A549 (cell line): ENCODE results near the gene C5AR2. TPM values are rescaled to one million over a fixed set of nuclear protein-coding genes. Genes with fewer than 3 reads are reported as not detected.

Source experiments
- ATAC-seq, 2 experiments: fragments of 200-7000 bp in 1 of 2; fragments of >200 bp in 1 of 2; cut with Nextera tagmentation in 1 of 2; cut with Tn5 transposase in 1 of 2; 3 replicates each; pipeline versions ENCODE4 v1.8.0 to v1.9.1; 2018 to 2020; ENCODE audit warnings: mild to moderate bottlenecking in 1 of 2, moderate library complexity in 1 of 2
- CTCF ChIA-PET: fragments of 300-600 bp; sonication (Branson Sonifier 250); formaldehyde crosslinking; extraction: SDS; loops from one replicate; lab custom pipeline; 2021; ENCODE audit warnings: antibody characterized with exemption, inconsistent platforms; lab: Yijun Ruan, JAX
- POLR2A ChIA-PET: fragments of 350-600 bp; formaldehyde crosslinking; extraction: SDS; loops from one replicate; lab custom pipeline; 2021; ENCODE audit warnings: antibody characterized with exemption, inconsistent platforms; lab: Yijun Ruan, JAX
- DNase-seq, 2 experiments: peaks; one replicate each; pipeline versions ENCODE4 v3.0.0 to v3.0.0-alpha.2; 2011 to 2016; ENCODE audit warnings: low read depth in 1 of 2, low spot score in 1 of 2
- FAIRE-seq: peaks from 2 replicates; lab custom pipeline; 2011; peaks lifted over from hg19 to GRCh38; lab: Jason Lieb, UNC
- H3K27ac ChIP-seq, 2 experiments: fragments of >200 bp; sonication (Bioruptor Twin); formaldehyde crosslinking; 3 replicates each; pipeline ENCODE4 v1.5.1; 2016 to 2017
- H3K4me1 ChIP-seq: fragments of >200 bp; sonication (Bioruptor Twin); formaldehyde crosslinking; 3 replicates; pipeline ENCODE4 v1.6.1; 2016
- H3K4me2 ChIP-seq: fragments of >200 bp; sonication (Bioruptor Twin); formaldehyde crosslinking; 3 replicates; pipeline ENCODE4 v1.6.1; 2016
- H3K4me3 ChIP-seq: fragments of >200 bp; sonication (Bioruptor Twin); formaldehyde crosslinking; 3 replicates; pipeline ENCODE4 v1.5.1; 2016
- H3K9me3 ChIP-seq: fragments of >200 bp; sonication (Bioruptor Twin); formaldehyde crosslinking; 3 replicates; pipeline ENCODE4 v1.6.1; 2016
- CBX8 ChIP-seq: fragments of 200-600 bp; sonication (generic); IDR thresholded peaks from 2 replicates; pipeline ENCODE4 v1.6.1; 2016
- E2F6 ChIP-seq: IDR thresholded peaks from 2 replicates; pipeline ENCODE4 v1.6.1; 2012; ENCODE audit warnings: low read depth, borderline replicate concordance
- EHF ChIP-seq: fragments of 250-450 bp; sonication (Bioruptor Pico); IDR thresholded peaks from 2 replicates; pipeline ENCODE4 v1.5.0; 2020; ENCODE audit warnings: mild to moderate bottlenecking
- EP300 ChIP-seq, 2 experiments: fragments of >200 bp; sonication (Bioruptor Twin); formaldehyde crosslinking; IDR thresholded peaks; 2 replicates in 1 of 2; 3 replicates in 1 of 2; pipeline ENCODE4 v1.6.1; 2016 to 2017
- GATA3 ChIP-seq: IDR thresholded peaks from 2 replicates; pipeline ENCODE4 v1.6.1; 2012; ENCODE audit warnings: borderline replicate concordance
- HDAC2 ChIP-seq: fragments of 200-600 bp; sonication (generic); IDR thresholded peaks from 2 replicates; pipeline ENCODE4 v1.6.1; 2016
- HEYL ChIP-seq: fragments of 250-450 bp; sonication (Bioruptor Pico); IDR thresholded peaks from 2 replicates; pipeline ENCODE4 v1.8.0; 2021; ENCODE audit warnings: mild to moderate bottlenecking, moderate library complexity
- MAFK ChIP-seq: fragments of 450-650 bp; IDR thresholded peaks from 2 replicates; pipeline ENCODE4 v1.6.1; 2014; ENCODE audit not compliant: partially characterized antibody
- MYC ChIP-seq: IDR thresholded peaks from 2 replicates; pipeline ENCODE4 v1.6.1; 2012; ENCODE audit warnings: mild to moderate bottlenecking, inconsistent platforms, low read length, improper control_type of control experiment, borderline replicate concordance
- PBX3 ChIP-seq: IDR thresholded peaks from 2 replicates; pipeline ENCODE4 v1.6.1; 2012
- POLR2A ChIP-seq: IDR thresholded peaks from 2 replicates; pipeline ENCODE4 v1.6.1; 2012; ENCODE audit warnings: mild to moderate bottlenecking, low read length
- RAD21 ChIP-seq, 2 experiments: fragments of >200 bp in 1 of 2; sonication (Bioruptor Twin) in 1 of 2; formaldehyde crosslinking in 1 of 2; IDR thresholded peaks in 1 of 2; conservative IDR thresholded peaks in 1 of 2; 2 replicates in 1 of 2; 3 replicates in 1 of 2; pipeline ENCODE4 v1.6.1; 2012 to 2018; ENCODE audit warnings: inconsistent platforms in 1 of 2
- SMC3 ChIP-seq: fragments of >200 bp; sonication (Bioruptor Twin); formaldehyde crosslinking; IDR thresholded peaks from 3 replicates; pipeline ENCODE4 v1.6.1; 2018; ENCODE audit warnings: inconsistent platforms
- SREBF2 ChIP-seq: fragments of 450-650 bp; IDR thresholded peaks from 2 replicates; pipeline ENCODE4 v1.6.1; 2014; ENCODE audit warnings: mild to moderate bottlenecking, moderate library complexity
- TP53 ChIP-seq: fragments of 250-450 bp; sonication (Bioruptor Pico); IDR thresholded peaks from 2 replicates; pipeline ENCODE4 v1.5.0; 2021; ENCODE audit warnings: mild to moderate bottlenecking, moderate library complexity
- ZC3H11A ChIP-seq: fragments of 450-650 bp; IDR thresholded peaks from 2 replicates; pipeline ENCODE4 v1.6.1; 2014; ENCODE audit warnings: antibody characterized with exemption, mild to moderate bottlenecking
- ZNF302 ChIP-seq: fragments of 250-450 bp; sonication (Bioruptor Pico); IDR thresholded peaks from 2 replicates; pipeline ENCODE4 v1.9.0; 2021; ENCODE audit warnings: inconsistent platforms, mild to moderate bottlenecking, moderate library complexity
- WGBS: methylation state at CpG from one replicate; pipeline ENCODE4 v1.1.6; 2017; ENCODE audit errors: missing lambda C conversion rate; 5-methylcytosine and 5-hydroxymethylcytosine counted together
- polyA plus RNA-seq, 4 experiments: library from polyadenylated mRNA; depleted of rRNA in 3 of 4; stranded (reverse); fragments of >200 nt; fragmentation: RNase III in 1 of 4; extraction: RNeasy Plus Mini Kit Qiagen cat#74134 plus additional on column Dnase treatment in 1 of 4; gene quantifications; 2 replicates in 3 of 4; 3 replicates in 1 of 4; pipeline ENCODE4 v1.2.3, GENCODE V29; 2011 to 2017
- TF ChIP-seq, protein P1 (sequence below): IDR thresholded peaks from 2 replicates; pipeline ENCODE4 v1.6.1; 2012
- TF ChIP-seq, protein P2 (sequence below): fragments of 250-450 bp; sonication (Bioruptor Pico); IDR thresholded peaks from 2 replicates; pipeline ENCODE4 v1.5.0; 2020; ENCODE audit warnings: low read depth, mild to moderate bottlenecking, moderate library complexity
- TF ChIP-seq, protein P3 (sequence below): fragments of >200 bp; sonication (Bioruptor Twin); formaldehyde crosslinking; IDR thresholded peaks from 3 replicates; pipeline ENCODE4 v1.6.1; 2016

The C5AR2 gene
- polyA plus RNA-seq, 2 of the 4 experiments (the other 2 are of a cell fraction) = 0.25 to 0.28 TPM

DNA sequence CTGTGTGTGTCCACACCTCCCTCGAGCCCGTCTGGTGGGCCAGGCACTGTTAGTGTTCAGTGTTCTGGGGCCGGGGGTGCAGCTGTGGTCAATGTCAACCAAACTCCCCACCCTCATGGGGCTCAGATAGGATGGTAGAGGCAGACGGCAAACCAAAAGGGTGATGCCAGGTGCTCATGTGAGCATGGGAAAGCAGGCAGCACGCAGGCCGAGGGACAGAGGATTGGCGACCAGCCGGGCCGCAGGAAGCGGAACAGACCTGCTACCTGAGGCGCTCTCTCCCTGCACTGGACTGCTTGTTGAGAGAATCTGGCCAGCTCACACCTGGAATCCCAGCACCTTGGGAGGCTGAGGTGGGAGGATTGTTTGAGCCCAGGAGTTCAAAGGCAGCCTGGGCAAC, 46.3 kb downstream of the C5AR2 start:
- no peak overlapping the region for H3K4me2 ChIP-seq
- POLR2A ChIA-PET = interaction anchor here (0.8 kb wide), 1 partner anchor 29 kb away, joined by 3 read pairs; no protein-coding TSS in a partner anchor
- H3K9me3 ChIP-seq = no peaks in the 10 kb centered on the region
- no peak for FAIRE-seq
- H3K4me1 ChIP-seq = 0 out of 3 replicates have a peak, but pooled peaks cover 2% of the 10 kb centered on the region
- H3K4me3 ChIP-seq = no peak overlapping the region
- CTCF ChIA-PET = interaction anchor here (0.6 to 11.0 kb wide), 12 partner anchors 9 to 93 kb away, joined by 3 to 138 read pairs (median 4); partner anchors contain the start of gene DHX34
- TF ChIP-seq, protein P1, sequence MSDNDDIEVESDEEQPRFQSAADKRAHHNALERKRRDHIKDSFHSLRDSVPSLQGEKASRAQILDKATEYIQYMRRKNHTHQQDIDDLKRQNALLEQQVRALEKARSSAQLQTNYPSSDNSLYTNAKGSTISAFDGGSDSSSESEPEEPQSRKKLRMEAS = no peak
- no peak for TF ChIP-seq CBX8
- no peak for TF ChIP-seq TP53
- TF ChIP-seq ZC3H11A = no peak
- no peak for TF ChIP-seq RAD21 (conservative IDR thresholded peaks at IDR 0.05 in 1 of 2, IDR thresholded peaks at IDR 0.05 in 1 of 2)
- no peak for TF ChIP-seq EHF
- no peak for TF ChIP-seq MYC
- no peak for TF ChIP-seq SREBF2
- TF ChIP-seq MAFK = no peak
- no peak for TF ChIP-seq ZNF302 (CRISPR knock-in tag)
- TF ChIP-seq EP300 (IDR thresholded peaks at IDR 0.05) = no peak
- TF ChIP-seq HEYL (CRISPR knock-in tag) = no peak
- TF ChIP-seq HDAC2 = no peak
- no peak for TF ChIP-seq SMC3
- TF ChIP-seq, protein P2, sequence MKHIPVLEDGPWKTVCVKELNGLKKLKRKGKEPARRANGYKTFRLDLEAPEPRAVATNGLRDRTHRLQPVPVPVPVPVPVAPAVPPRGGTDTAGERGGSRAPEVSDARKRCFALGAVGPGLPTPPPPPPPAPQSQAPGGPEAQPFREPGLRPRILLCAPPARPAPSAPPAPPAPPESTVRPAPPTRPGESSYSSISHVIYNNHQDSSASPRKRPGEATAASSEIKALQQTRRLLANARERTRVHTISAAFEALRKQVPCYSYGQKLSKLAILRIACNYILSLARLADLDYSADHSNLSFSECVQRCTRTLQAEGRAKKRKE = no peak
- TF ChIP-seq, protein P3, sequence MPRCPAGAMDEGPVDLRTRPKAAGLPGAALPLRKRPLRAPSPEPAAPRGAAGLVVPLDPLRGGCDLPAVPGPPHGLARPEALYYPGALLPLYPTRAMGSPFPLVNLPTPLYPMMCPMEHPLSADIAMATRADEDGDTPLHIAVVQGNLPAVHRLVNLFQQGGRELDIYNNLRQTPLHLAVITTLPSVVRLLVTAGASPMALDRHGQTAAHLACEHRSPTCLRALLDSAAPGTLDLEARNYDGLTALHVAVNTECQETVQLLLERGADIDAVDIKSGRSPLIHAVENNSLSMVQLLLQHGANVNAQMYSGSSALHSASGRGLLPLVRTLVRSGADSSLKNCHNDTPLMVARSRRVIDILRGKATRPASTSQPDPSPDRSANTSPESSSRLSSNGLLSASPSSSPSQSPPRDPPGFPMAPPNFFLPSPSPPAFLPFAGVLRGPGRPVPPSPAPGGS = no peak
- no peak overlapping the region for H3K27ac ChIP-seq
- no peak for ATAC-seq
- WGBS = 96% methylated on average over 11 of the region's 11 CpGs
- no peak for DNase-seq

GRCh38 chr19:47379381-47379938, 47.5 kb downstream of the C5AR2 start:
- DNase-seq (no peak), ATAC-seq (no peak), FAIRE-seq (no peak)
- no peak for TF ChIP-seq PBX3
- TF ChIP-seq, protein P3 = no peak
- TF ChIP-seq POLR2A = no peak
- no peak for TF ChIP-seq E2F6
- TF ChIP-seq TP53 = no peak
- no peak for TF ChIP-seq GATA3
- WGBS = 91% methylated on average over 22 of the region's 23 CpGs
- 0 out of 3 replicates have a peak, but pooled peaks cover 6% of the 10 kb centered on the region for H3K4me1 ChIP-seq
- CTCF ChIA-PET = interaction anchor here (0.6 to 11.0 kb wide), 7 partner anchors 10 to 456 kb away, joined by 3 to 138 read pairs (median 5); no protein-coding TSS in a partner anchor
- POLR2A ChIA-PET = no interaction called here
- no peaks in the 10 kb centered on the region for H3K9me3 ChIP-seq
- H3K4me3 ChIP-seq = no peak overlapping the region
- no peak overlapping the region for H3K4me2 ChIP-seq
- H3K27ac ChIP-seq = no peak overlapping the region
